GM18526 (cell line): Measurements from ENCODE around the gene TTC34.

Source experiments
- POLR2A ChIP-seq: IDR thresholded peaks from 3 replicates; pipeline ENCODE4 v1.6.1; 2011; ENCODE audit not compliant: insufficient read length; ENCODE audit errors: extremely low read depth

TTC34 gene

GRCh38 chr1:2808831-2809605 is 7.5 kb upstream of the TTC34 start:
- no peak for TF ChIP-seq POLR2A

- no peak for TF ChIP-seq POLR2A
These were observed 6.9 kb upstream of the TTC34 start for GRCh38 chr1:2808386-2808705.

- no peak for TF ChIP-seq POLR2A
These were observed 6.3 kb upstream of the TTC34 start for GRCh38 chr1:2807678-2808385.

- no peak for TF ChIP-seq POLR2A
These were observed 5.5 kb upstream of the TTC34 start for GRCh38 chr1:2807036-2807435.

GRCh38 chr1:2806591-2806990 is 5.1 kb upstream of the TTC34 start:
- TF ChIP-seq POLR2A: no peak

GRCh38 chr1:2805801-2806430 is 4.4 kb upstream of the TTC34 start:
- no peak for TF ChIP-seq POLR2A

- TF ChIP-seq POLR2A: no peak
These were observed 3.3 kb upstream of the TTC34 start for GRCh38 chr1:2804628-2805351.

- TF ChIP-seq POLR2A: no peak
These were observed 2.6 kb upstream of the TTC34 start for GRCh38 chr1:2803931-2804627.

- TF ChIP-seq POLR2A: no peak
These were observed 1.8 kb upstream of the TTC34 start for GRCh38 chr1:2803086-2803930.

GRCh38 chr1:2802421-2802961 is 998 bp upstream of the TTC34 start:
- TF ChIP-seq POLR2A: no peak

GRCh38 chr1:2801046-2801445 is 447 bp downstream of the TTC34 start:
- no peak for TF ChIP-seq POLR2A

GRCh38 chr1:2800664-2801045 is 838 bp downstream of the TTC34 start:
- no peak for TF ChIP-seq POLR2A

GRCh38 chr1:2799811-2800663 is 1.5 kb downstream of the TTC34 start:
- no peak for TF ChIP-seq POLR2A
